GM23248 (cell line): Measurements from ENCODE around the gene PLEKHG5. TPM values are rescaled to one million over a fixed set of nuclear protein-coding genes. Genes with fewer than 3 reads are reported as not detected.

Source experiments
- DNase-seq: peaks from one replicate; pipeline ENCODE4 v3.0.0-alpha.2; 2015
- H2AFZ ChIP-seq: fragments of 200-600 bp; sonication (generic); 2 replicates; pipeline ENCODE4 v1.6.1; 2016; ENCODE audit warnings: antibody characterized with exemption
- H3F3A ChIP-seq: fragments of 200-600 bp; sonication (generic); 2 replicates; pipeline ENCODE4 v1.6.1; 2016; ENCODE audit warnings: mild to moderate bottlenecking, antibody characterized with exemption, mixed run types; ENCODE audit not compliant: insufficient read depth
- H3K27ac ChIP-seq: fragments of 200-600 bp; sonication (generic); 2 replicates; pipeline ENCODE4 v1.5.1; 2016; ENCODE audit warnings: mild to moderate bottlenecking
- H3K27me3 ChIP-seq: fragments of 200-600 bp; sonication (generic); replicated peaks from 2 replicates; pipeline ENCODE4 v1.6.1; 2016; ENCODE audit warnings: mild to moderate bottlenecking; ENCODE audit not compliant: insufficient read depth
- H3K36me3 ChIP-seq: fragments of 200-600 bp; sonication (generic); 2 replicates; pipeline ENCODE4 v1.6.1; 2016; ENCODE audit warnings: low read depth, mild to moderate bottlenecking
- H3K4me1 ChIP-seq: fragments of 200-600 bp; sonication (generic); 2 replicates; pipeline ENCODE4 v1.6.1; 2016; ENCODE audit warnings: mild to moderate bottlenecking; ENCODE audit not compliant: insufficient read depth
- H3K4me2 ChIP-seq: fragments of 200-600 bp; sonication (generic); one replicate; pipeline ENCODE4 v1.6.1; 2016; ENCODE audit warnings: mild to moderate bottlenecking; ENCODE audit not compliant: unreplicated experiment
- H3K4me3 ChIP-seq: fragments of 200-600 bp; sonication (generic); 2 replicates; pipeline ENCODE4 v1.5.1; 2016; ENCODE audit warnings: mild to moderate bottlenecking
- H3K79me2 ChIP-seq: fragments of 200-600 bp; sonication (generic); 2 replicates; pipeline ENCODE4 v1.6.1; 2016; ENCODE audit warnings: mild to moderate bottlenecking; ENCODE audit not compliant: insufficient read depth
- H3K9ac ChIP-seq: fragments of 200-600 bp; sonication (generic); 2 replicates; pipeline ENCODE4 v1.6.1; 2016; ENCODE audit warnings: mild to moderate bottlenecking
- H3K9me2 ChIP-seq: fragments of 200-600 bp; sonication (generic); 2 replicates; pipeline ENCODE4 v1.6.1; 2016; ENCODE audit warnings: mixed run types, mild to moderate bottlenecking, moderate library complexity; ENCODE audit not compliant: insufficient read depth
- H3K9me3 ChIP-seq: fragments of 200-600 bp; sonication (generic); one replicate; pipeline ENCODE4 v1.6.1; 2017; ENCODE audit warnings: low read depth
- H4K20me1 ChIP-seq: fragments of 200-600 bp; sonication (generic); 2 replicates; pipeline ENCODE4 v1.6.0; 2016; ENCODE audit not compliant: insufficient read depth
- EZH2 ChIP-seq: fragments of 200-600 bp; sonication (generic); IDR thresholded peaks from 2 replicates; pipeline ENCODE4 v1.6.1; 2018; ENCODE audit warnings: antibody characterized with exemption, mild to moderate bottlenecking; ENCODE audit not compliant: insufficient read depth, poor library complexity, severe bottlenecking
- EZH2phosphoT487 ChIP-seq: fragments of 200-600 bp; sonication (generic); IDR thresholded peaks from 2 replicates; pipeline ENCODE4 v1.6.1; 2018; ENCODE audit warnings: antibody characterized with exemption, moderate library complexity, mild to moderate bottlenecking, low read depth; ENCODE audit not compliant: insufficient read depth
- WGBS, 2 experiments: methylation state at CpG; one replicate each; pipeline ENCODE4 v1.1.6; 2015 to 2017; ENCODE audit warnings: low lambda C conversion rate in 2 of 2, low coverage in 1 of 2; ENCODE audit errors: missing lambda C conversion rate in 2 of 2; 5-methylcytosine and 5-hydroxymethylcytosine counted together
- in situ Hi-C: fragments of 300-500 bp; cut with MboI; formaldehyde crosslinking; loops from 2 replicates; pipeline ENCODE4 v1.15.0; 2020
- polyA plus RNA-seq: library from polyadenylated mRNA; unstranded; fragments of >200 nt; fragmentation: Nextera tagmentation; extraction: Ambion mirVana; gene quantifications from 2 replicates; pipeline ENCODE4 v1.2.1, GENCODE V29; 2016
- total RNA-seq: library from RNA; depleted of rRNA; stranded (reverse); fragments of >200 nt; shearing (Covaris generic); gene quantifications from 2 replicates; pipeline ENCODE4 v1.2.3, GENCODE V29; 2014

PLEKHG5 gene
- total and polyA plus RNA-seq, 2 experiments from 2014 or later: 2.8 to 7.6 TPM

GRCh38 chr1:6471086-6471969 lies 20.1 kb downstream of the PLEKHG5 start:
- no peak for DNase-seq
- H3K4me3 ChIP-seq: no peak overlapping the region
- H3K27me3 ChIP-seq: no peaks in the 10 kb centered on the region
- 72 to 73% methylated on average over 27 to 67 of the region's 67 CpGs for WGBS, 2 experiments
- no peaks in the 10 kb centered on the region for H3K79me2 ChIP-seq
- TF ChIP-seq EZH2: no peak
- no peak for TF ChIP-seq EZH2phosphoT487
- no peaks in the 10 kb centered on the region for H3K36me3 ChIP-seq
- no peaks in the 10 kb centered on the region for H3F3A ChIP-seq
- H3K4me2 ChIP-seq: no peak overlapping the region
- H3K9me2 ChIP-seq: no peaks in the 10 kb centered on the region
- H4K20me1 ChIP-seq: no peaks in the 10 kb centered on the region
- no peaks in the 10 kb centered on the region for H3K4me1 ChIP-seq
- H3K27ac ChIP-seq: no peak overlapping the region
- H3K9me3 ChIP-seq: no peaks in the 10 kb centered on the region
- in situ Hi-C loops: no loop called here
- no peak overlapping the region for H3K9ac ChIP-seq
- H2AFZ ChIP-seq: no peak overlapping the region

DNA sequence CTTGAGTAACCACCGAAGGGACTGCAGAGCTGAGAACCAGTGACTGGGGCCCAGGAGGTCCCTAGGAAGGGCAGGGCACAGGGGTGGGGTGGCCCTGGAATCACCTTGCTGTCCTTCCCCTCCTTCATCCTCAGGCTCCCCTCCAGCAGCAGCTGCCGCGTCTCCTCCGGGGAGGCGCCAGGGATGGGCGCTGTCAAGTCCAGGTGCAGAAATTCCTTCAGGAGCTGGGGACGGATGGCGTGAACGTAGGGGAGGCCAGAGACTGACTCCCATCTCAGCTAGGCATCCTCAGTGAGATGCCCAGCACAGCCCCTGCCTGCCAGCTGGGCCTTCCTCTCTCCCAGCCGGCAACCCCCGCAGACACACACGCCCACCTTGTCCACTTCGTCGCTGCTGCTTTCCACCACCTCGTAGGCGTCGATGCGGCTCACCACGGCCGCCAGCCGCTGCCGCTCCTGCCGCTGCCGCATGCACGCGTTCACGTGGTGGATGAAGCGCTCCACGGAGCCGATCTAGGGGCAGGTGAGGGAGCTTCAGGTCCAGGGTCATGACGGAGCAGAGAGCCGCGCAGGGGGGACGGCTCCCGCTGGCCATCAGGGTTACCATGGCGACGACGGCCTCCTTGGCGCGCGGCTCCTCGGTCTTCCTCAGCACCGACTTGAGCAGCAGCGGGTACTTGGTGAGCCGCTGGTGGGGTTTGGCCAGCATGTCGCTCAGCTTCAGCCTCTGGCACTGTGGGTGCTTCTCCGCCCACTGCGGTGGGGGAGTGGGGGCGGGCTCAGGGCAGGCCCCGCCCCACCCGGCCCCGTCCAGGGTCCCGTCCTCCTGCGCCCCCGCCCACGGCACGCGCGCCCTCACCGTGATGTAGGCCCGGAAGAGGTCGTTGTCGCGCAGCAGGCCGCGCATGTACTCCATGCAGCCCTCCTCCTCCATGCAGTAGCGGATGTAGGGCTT lies 21.1 kb downstream of the PLEKHG5 start:
- H3K27ac ChIP-seq: no peak overlapping the region
- H3K27me3 ChIP-seq: no peaks in the 10 kb centered on the region
- no peaks in the 10 kb centered on the region for H3F3A ChIP-seq
- no peaks in the 10 kb centered on the region for H3K9me3 ChIP-seq
- H3K79me2 ChIP-seq: no peaks in the 10 kb centered on the region
- no peaks in the 10 kb centered on the region for H3K4me1 ChIP-seq
- 75 to 85% methylated on average over 56 to 67 of the region's 67 CpGs for WGBS, 2 experiments
- H3K36me3 ChIP-seq: no peaks in the 10 kb centered on the region
- H3K4me3 ChIP-seq: no peak overlapping the region
- in situ Hi-C loops: no loop called here
- H4K20me1 ChIP-seq: no peaks in the 10 kb centered on the region
- no peak overlapping the region for H3K9ac ChIP-seq
- TF ChIP-seq EZH2phosphoT487 (no peak), EZH2 (no peak)
- H3K4me2 ChIP-seq: no peak overlapping the region
- H2AFZ ChIP-seq: no peak overlapping the region
- H3K9me2 ChIP-seq: no peaks in the 10 kb centered on the region
- DNase-seq: no peak

GRCh38 chr1:6468729-6469461 lies 22.6 kb downstream of the PLEKHG5 start:
- H3K9me2 ChIP-seq: no peaks in the 10 kb centered on the region
- no peak overlapping the region for H3K4me3 ChIP-seq
- no peak overlapping the region for H3K27ac ChIP-seq
- no peaks in the 10 kb centered on the region for H3K27me3 ChIP-seq
- no peak overlapping the region for H2AFZ ChIP-seq
- in situ Hi-C loops: no loop called here
- TF ChIP-seq EZH2 (no peak), EZH2phosphoT487 (no peak)
- H3K4me1 ChIP-seq: no peaks in the 10 kb centered on the region
- H3K79me2 ChIP-seq: no peaks in the 10 kb centered on the region
- no peak for DNase-seq
- H3K9ac ChIP-seq: no peak overlapping the region
- H3K36me3 ChIP-seq: no peaks in the 10 kb centered on the region
- 82 to 86% methylated on average over 13 of the region's 13 CpGs for WGBS, 2 experiments
- no peaks in the 10 kb centered on the region for H3K9me3 ChIP-seq
- no peak overlapping the region for H3K4me2 ChIP-seq
- H3F3A ChIP-seq: no peaks in the 10 kb centered on the region
- no peaks in the 10 kb centered on the region for H4K20me1 ChIP-seq
